NCI-H446 (cell line): ENCODE data around the gene MLLT1.

Experiments used
- DNase-seq, 2 experiments: peaks; one replicate each; lab custom pipeline; 2025; lab: John Stamatoyannopoulos, UW

Gene MLLT1

DNA sequence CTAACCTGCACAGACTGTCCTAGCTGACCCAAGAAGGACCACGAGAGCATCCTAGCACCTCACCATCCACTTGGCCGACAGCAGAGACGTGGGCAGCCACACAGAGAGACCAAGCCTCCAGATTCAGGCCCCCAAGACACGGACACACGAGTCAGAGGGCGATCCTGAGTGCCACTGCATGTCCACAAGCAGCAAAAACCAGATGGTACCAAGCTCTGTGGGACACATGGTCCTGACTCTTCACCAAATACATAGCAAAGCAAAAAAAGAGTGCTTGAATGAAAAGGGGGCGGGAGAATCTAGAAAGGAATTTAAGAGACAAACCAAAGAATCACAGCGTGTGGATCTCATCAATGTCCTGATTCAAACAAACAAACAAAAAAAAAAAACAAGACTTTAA lies 45.2 kb downstream of the MLLT1 start:
- DNase-seq = no peak

DNA sequence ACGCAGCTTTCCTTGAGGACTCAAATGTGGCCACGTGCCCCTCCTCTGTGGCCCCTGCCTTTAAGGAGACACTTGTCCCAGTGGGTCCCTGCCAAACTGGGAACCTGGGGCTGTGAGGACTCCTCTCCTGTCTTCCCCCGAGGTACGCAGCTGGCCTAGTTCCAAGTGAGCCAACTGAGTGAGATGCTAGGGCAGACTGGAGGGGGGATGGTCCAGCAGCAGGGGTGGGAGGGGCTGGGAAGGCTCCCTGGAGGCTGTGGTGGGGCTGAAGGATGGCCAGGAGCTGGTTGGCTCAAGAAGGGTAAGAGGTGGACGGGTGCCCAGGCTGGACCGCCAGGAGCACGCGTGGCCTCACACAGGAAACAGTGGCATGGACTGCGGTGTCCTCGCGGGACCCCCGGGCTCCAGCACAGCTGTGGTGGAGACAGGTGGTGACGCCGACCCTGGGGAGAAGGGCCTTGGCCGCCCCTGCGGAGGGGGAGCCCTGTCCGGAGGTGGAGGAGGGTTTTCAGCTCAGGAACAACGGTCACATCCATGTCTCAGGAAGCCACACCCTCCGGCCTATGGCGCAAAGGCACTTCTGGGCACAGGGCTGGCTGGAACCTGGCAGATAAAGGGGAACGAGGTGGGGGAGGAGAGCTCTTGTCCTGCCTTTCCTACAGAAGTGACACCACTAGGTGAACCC lies 45.8 kb downstream of the MLLT1 start:
- no peak for DNase-seq

DNA sequence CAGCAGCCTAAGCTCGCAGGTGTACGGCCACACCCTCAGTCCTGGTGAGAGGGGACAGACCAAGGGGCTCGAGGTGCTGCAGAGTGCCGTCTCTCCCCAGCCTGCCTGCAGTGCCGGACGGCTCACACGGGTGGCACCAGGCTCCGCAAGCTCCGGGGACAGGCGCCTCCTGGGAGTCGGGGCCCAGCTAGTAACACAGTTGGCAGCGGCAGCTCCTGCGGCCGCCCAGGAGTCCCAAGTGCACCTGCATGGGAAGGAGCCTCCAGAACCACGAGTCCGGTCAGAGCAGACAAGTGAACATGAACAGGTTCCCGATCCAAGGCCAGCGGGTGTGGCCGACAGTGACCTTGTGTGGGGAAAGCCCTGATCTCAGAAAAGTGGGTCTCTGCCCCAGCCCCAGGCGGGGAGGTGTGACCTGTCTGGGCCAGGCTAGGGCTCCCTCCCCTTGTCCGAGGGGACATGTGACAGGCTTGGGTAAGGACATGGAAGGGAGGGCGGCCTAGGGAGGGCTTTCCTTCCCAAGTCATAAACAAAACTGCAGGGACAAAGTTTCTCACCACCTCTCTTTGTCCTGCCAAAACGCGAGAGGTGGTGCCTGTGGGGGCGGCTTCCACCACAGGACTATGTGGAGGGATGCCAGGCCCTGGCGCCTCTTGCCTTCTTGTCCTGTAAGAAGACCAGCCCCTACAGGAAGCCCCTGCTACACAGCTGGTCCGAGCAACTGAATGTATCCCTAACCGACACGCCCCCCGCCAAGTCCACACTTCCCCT lies 46.5 kb downstream of the MLLT1 start:
- DNase-seq = no peak

DNA sequence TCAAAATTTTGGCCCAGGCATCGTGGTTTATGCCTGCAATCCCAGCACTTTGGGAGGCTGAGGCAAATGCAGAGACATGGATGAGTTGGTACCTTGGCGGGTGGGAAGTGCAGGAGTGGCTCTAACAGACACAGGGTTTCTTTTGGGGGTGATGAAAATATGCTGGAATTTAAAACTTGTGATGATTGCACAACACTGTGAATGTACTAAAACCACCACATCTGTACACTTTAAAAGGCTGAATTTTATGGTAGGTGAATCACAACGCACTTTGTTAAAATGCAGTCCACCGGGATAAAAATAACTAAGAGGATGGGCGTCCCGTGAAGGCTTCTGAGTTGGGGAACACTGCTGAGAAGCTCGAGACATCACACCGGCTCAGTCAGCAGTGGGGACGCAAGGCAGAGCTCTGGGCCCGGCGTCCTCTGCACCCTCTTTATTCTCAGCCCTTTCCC lies 47.1 kb downstream of the MLLT1 start:
- DNase-seq = no peak

DNA sequence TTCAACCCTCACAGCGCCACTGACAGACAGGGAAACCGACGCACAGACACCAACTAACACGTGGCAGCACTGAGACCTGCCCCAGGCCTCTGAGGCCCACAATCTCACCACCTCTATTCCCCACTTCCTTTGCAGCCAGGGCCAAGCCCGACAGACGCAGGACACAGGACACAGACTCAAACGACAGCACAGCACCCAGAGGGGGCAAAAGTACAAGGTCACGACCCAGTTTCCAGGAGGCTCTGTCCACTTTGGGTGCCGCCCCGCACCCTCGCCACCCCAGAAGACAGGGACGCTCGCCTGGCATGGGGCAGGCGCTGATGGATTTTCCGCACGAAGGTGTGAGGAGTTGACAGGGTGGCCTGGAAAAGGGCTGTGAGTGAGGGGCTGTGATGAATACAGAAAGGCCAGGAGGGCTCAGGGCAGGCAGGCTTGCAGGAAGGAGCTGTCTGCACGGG lies 48.8 kb downstream of the MLLT1 start:
- DNase-seq = no peak

DNA sequence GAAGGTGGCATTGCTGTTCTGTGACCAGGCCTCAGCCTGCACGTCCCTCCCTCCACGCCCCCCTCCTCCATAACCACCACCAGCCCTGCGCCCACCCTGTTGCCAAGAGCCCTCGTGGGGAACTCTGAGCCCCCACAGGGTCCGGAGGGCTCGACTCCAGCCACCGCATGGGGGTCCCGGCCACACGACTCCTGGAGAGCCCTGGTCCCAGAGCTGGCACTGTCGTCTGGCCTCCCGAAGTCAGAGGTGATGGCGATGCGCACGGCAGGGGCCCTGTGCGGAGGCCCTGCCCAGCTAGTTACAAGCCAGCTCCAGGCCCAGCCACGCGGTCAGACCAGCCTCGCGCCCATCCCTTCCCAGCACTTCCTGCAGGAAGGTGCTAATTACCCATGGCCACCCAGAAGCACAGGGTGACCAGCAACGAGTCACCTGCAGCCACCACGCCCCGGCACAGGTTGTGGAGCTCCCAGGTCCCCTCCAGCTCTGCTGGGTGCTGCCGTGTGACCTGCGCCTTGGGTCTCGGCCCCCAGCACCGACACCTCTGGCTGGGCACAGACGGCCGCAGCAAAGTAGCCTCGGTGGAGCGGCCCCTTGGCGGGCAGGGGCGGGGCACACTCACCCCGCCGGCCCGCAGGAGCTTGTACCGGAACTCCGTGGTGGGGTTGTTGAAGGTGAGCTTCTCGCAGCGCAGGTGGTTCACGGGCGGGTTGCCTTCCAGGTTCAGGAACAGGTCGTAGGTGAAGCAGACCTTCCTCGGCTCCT lies 49.6 kb downstream of the MLLT1 start:
- no peak for DNase-seq

DNA sequence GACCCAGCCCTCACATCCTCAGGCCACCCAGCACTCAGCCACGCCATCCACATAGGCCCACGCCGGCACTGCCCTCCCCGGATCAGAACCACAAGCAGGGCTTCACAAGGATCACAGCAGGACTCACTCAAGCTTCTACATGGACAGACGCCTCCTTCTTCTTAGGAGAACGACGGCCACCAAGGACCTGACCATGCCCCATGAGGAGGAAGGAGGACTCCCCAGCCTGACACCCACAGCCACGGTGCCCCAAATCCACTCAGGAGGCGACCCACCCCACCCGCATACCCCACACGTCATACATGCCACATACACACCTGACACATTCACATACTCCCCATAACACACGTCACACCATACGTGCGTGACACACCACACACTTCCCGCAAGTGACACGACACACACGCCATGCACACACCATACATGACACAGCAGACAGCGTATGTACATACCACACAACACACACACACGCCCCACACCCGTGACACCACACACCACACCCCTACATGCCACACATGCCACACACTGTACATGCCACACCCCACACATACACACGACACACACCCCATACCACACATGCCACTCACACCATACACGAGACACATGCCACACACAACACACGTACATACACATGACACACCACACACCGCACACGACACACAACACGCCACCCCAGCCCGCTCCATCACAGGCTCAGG lies 50.4 kb downstream of the MLLT1 start:
- no peak for DNase-seq

DNA sequence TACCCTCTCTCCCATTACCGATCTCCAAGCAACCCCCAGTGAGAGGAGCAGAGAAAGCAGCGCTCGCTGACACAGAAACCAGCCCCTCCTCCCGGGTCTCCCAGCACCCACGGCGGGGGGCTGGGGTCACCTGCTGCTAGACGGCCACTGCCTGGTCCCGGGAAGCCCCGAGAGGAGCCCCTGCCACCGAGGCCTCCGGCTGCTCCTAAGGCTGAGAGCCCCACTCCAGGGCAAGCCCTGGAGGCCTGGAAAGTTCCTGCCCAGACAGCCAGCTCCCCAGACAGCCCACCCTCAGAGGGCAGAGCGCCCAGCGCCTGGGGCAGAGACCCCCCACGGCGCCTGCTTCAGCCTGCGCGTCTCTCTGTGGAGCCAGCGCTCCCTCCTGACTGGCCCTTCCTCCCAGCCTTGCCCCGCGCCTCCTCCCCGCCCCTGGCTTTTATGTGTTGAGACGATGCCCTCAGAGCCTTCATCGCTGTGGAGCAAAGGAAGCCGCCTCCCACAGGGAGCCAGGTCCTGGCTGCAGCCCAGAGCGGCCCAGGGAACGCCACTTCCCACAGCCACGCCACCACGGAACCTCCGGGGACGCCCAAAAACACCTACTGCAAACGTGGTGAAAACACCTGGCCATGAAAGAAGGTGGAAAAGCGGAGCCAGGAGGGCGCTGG lies 51.1 kb downstream of the MLLT1 start:
- no peak for DNase-seq

DNA sequence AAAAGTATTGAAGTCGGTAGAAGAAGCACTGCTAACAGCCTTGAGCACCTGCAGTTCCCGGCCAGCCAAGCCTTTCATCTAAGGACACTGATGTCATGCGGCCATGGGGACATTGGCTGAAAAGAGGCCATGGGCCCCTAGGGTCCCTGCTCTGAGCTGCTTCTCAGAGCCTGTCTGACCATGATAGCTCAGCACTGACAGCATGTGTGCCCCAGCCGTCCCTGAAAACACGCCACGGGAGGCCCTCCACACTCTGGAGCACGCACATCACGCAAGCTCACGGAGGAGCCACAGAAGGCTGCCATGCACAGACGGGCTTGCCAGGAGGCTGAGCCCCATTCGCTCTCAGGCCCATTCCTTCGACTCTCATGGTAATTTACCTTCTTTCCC lies 51.8 kb downstream of the MLLT1 start:
- no peak for DNase-seq

DNA sequence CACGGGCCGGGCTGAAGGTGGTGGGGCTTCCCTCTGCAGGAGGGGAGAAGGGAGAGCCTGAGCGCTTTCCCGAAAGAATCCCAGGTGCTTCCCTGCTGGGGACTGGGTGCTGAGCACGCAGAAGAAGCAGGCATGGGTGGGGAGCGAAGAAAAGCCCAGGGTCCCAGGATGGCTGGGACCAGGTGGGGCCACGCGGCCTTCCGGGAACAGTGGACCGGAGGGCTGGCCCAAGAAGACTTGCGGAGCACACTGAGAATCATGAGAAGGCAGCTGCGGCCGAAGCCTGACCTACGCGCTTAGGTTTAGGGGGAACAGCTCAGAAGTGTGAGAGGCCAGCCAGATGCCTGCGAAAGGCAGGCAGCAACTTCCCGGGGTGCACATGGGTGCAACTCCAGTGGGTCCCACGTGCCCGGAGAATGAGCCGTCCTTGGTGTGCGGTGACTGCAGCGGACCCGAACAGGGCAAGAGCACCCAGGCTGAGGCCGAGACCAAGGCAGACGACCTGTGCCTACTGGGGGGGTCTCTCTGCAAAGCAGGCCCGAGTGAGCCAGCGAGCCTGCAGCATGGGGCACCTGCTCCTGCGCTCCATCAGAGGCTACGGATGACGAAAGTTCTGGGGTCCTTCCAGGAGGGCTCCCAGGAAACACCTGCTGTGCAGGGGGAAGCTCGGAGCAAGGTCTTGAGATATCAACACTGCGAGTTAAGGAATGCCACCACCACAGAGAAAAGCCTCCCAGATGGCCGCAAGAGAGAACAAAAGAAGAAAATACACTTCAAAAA lies 52.4 kb downstream of the MLLT1 start:
- no peak for DNase-seq

DNA sequence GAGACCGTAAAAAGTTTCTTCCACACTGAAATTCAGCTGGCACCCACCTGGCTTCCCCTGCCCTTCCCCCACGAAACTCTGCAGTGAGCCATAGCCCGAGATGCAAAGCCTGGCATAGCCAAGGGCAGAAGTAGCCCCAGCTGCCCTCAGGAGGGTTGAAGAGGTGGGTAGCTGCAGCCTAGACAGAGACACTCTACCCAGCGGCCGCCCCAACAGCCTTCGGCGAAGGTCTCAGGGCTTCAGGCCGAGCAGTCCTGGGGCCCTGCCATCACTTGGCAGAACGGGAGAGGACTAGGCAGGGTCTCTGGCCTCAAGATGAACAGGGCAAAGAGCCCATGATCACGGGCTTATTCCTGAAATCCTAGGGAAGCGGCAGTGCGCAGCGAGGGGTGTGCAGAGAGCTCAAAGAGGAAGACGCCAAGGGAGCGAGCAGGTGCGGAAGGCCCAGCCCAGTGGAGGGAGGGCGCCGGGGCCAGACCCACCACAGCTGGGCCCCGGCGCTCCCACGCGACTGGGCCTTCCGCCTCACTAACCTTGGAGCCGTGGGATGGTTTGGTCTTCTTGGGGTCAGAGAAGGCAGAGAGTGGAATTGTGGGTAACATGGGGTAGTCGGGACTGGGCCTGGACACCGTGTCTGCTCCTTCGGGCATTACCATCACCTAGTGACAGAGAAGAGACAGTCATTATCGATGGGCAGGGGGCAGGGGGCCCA lies 53.2 kb downstream of the MLLT1 start:
- no peak for DNase-seq

DNA sequence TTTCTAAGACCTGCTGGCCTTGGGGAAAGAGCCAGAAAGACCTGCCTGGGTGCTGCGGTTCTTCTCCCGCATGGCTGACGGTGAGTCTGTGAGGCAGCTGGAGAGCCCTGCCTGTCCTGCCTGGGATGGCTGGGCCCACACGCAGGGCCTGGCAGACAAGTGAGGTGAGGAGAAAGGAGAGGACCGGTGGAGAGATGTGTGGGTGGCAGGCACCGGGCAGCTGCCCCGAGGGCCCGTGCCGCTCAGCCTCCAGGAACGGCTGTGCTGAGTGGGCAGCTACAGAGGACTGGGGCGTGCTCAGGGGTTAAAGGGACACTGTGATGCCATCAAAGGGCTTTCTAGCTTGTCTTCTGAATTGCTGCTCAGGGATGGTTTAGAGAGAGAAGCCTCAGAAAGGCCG lies 53.8 kb downstream of the MLLT1 start:
- no peak for DNase-seq

DNA sequence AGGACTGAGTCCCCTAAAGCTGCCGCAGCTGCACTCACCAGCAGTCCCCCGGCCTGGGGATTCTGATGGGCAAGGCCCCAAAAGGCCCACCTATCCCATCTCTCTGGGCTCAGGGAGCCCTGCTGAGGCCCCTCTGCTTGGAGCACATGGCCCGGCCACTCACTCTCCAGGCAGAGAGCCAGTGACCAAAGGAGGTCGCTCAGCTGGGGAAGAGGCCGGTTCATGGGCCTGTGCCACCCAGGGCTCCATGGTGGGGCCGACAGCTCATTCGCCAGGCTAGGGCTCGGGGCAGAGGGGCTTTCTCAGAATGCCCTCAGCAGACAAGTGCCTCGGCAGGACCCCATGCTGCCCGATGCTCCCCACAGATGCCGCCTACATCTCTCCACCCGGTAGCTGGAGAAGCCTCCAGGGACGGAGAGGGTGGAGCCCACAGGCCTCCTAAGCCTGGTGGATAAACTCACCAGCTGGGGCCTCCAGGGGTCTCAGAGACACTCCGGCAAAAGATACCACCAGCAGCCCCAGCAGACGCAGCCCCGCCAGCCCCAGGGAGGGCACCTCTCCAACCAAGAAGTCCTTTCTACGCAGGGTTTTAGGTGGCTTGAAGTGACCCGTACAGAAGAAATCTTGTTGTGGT lies 54.4 kb downstream of the MLLT1 start:
- no peak for DNase-seq

DNA sequence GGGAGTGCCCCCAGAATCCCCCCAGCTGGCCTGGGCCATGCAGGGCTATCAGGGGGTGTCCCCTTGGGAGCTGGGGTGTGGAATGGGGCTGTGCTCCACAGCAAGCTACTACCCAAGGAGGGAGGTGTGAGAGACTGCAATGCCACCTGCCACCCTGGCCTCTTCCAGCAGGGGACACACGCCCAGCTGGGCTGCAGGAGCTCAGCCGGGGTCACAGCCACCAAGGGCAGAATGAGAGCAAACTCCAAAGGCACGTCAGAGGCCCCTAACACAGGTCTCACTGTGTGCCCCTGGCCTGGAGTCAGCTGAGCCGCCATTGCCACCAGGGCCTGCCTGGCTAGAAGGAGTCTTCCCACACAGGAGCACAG lies 55.5 kb downstream of the MLLT1 start:
- DNase-seq = no peak

DNA sequence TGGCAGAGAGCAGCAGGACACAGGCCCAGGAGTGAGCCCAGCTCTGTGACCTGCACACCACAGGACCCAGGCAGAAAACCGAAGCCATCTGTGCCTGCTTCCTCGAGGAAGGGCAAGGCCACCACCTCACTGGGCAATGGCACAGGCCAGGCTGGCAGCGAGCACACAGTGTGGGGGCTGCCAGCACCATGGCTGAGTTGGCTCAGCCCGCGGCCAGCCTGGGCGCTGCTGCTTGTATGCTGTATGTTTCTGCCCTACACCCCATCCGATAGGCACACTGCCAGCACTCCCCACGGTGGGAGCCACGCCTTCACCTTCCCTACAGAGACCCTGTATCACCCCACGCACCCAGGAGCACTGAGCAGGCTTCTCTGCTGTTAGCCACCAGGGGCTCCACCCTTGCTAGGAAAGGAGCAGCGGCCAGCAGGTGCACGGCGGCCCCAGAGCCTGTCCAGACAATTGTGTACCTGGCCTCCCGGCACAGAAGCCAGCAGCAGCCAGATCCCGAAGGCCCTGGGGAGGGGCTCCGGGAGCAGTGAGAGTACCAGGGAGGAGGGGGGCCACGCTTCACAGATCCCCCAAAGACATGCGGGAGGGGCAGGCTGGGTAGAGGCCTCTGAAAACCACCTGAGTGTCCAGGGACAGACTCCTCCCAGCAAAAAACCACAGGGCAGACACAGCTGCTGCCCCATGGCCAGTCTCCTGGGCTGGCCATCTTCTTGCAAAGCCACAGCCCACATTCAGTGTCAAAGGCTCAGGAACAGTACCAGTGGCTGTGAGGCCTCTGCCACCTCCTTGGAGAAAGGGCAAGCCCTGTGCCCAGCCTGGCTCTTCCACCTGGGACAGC lies 56.1 kb downstream of the MLLT1 start:
- DNase-seq = no peak

DNA sequence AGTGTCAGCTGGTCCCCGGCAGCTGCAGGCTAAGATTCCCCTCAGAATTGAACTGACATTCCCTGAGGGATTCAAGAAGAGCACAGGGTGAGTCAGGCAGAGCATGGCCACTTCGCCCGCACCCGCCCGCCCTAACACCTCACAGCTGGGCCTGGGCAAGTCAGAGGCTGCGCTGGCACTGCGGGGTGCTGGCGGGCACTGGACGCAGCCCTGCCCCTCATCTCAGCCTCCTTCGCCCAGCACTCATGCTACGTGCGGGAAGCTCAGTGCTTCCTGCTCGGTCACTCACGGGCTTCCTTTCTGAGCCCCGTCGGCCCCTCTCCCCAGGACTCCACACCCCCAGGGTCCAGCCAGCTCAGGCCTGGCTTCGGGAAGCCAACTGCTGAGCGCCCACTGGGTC lies 56.9 kb downstream of the MLLT1 start:
- DNase-seq = no peak

DNA sequence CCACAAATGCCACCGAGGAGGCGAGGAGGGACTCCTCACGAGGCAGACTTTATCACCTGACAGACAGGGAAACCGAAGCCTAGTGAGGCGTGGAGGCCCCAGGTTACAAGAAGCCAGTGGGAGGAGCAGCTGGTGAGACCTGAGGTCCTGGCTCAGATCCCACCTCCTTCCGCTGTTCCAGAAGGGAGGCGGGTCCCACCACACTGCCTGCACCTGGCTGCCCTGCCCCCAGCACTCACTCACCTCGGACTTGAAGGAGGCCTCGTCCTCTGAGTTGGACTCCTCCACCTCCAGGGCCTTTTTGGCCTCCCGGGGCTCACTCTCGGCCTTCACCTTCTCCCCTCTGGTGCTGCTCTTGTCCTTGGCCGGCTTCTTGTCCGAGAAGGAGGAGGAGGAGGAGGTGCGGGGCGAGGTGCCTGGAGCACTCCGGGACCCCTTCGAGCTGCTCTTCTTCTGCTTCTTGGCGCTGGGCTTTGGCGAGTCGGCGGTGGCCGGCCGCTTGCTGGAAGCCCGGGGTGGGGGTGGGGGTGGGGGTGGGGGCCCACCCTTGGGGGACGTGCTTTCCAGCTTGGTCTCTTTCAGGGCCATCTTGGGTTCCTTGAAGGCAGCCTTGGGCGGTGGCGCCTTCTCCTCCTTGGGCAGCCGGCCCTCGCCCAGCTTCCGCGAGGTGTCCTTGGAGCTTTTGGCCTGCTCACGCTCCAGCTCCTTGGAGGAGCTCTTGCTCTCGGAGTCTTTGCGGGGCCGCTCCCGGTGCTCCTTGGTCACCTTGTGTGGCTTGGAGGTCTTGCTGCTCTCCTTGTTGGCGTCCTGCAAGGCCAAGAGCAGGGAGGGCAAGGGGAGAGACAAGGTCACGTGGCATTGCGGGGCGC lies 57.7 kb downstream of the MLLT1 start:
- DNase-seq = no peak
